HG03103 (cell line): ENCODE results near the gene GRID1.
"Not testable (repeated sequence)": the region's sequence is repeated elsewhere in the genome, so short reads cannot be mapped to it uniquely, and the experiment has no call there.

Experiments
- ATAC-seq: cut with Tn5 transposase; IDR thresholded peaks from one replicate; pipeline ENCODE4 v1.9.1; 2021; ENCODE audit warnings: low read depth; ENCODE audit not compliant: unreplicated experiment

GRID1 gene

GRCh38 chr10:86076497-86076896 lies 290.1 kb downstream of the GRID1 start:
- not testable (repeated sequence) for ATAC-seq

GRCh38 chr10:86075512-86075911 lies 291.1 kb downstream of the GRID1 start:
- ATAC-seq = no peak

- ATAC-seq = no peak
These were observed 292.3 kb downstream of the GRID1 start for GRCh38 chr10:86074294-86074693.

- ATAC-seq = no peak
These were observed 293.2 kb downstream of the GRID1 start for GRCh38 chr10:86073199-86073977.

GRCh38 chr10:86072413-86072812 lies 294.2 kb downstream of the GRID1 start:
- no peak for ATAC-seq

GRCh38 chr10:86071758-86072157 lies 294.8 kb downstream of the GRID1 start:
- ATAC-seq = peak; percentile 60

- ATAC-seq = no peak
These were observed 295.4 kb downstream of the GRID1 start for GRCh38 chr10:86071145-86071544.

- ATAC-seq = no peak
These were observed 296.3 kb downstream of the GRID1 start for GRCh38 chr10:86070278-86070677.

GRCh38 chr10:86068231-86069054 lies 298.2 kb downstream of the GRID1 start:
- no peak for ATAC-seq

GRCh38 chr10:86067436-86068050 lies 299.1 kb downstream of the GRID1 start:
- no peak for ATAC-seq

GRCh38 chr10:86066696-86067095 lies 299.9 kb downstream of the GRID1 start:
- ATAC-seq = no peak

GRCh38 chr10:86065711-86066251 lies 300.8 kb downstream of the GRID1 start:
- ATAC-seq = no peak

GRCh38 chr10:86064931-86065662 lies 301.5 kb downstream of the GRID1 start:
- no peak for ATAC-seq

- no peak for ATAC-seq
These were observed 302.4 kb downstream of the GRID1 start for GRCh38 chr10:86064219-86064618.

- no peak for ATAC-seq
These were observed 303.3 kb downstream of the GRID1 start for GRCh38 chr10:86063341-86063740.

GRCh38 chr10:86062647-86063145 lies 303.9 kb downstream of the GRID1 start:
- ATAC-seq = no peak

GRCh38 chr10:86062198-86062550 lies 304.4 kb downstream of the GRID1 start:
- ATAC-seq = no peak

GRCh38 chr10:86061278-86062197 lies 305.1 kb downstream of the GRID1 start:
- ATAC-seq = no peak
